GM12878 (cell line): ENCODE results near the gene BCL11A. TPM values are rescaled to one million over a fixed set of nuclear protein-coding genes. Genes with fewer than 3 reads are reported as not detected.

Experiments
- ATAC-seq: fragments of 200-7000 bp; cut with Tn5 transposase; 3 replicates; pipeline ENCODE4 v1.9.1; 2020; ENCODE audit warnings: mild to moderate bottlenecking, moderate library complexity
- BruUV-seq: library from RNA; stranded (reverse); fragments of 400-500 nt; replicated peaks from 2 replicates; lab custom pipeline; 2021; lab: Mats Ljungman, UMichigan
- CTCF ChIA-PET: fragments of 300-600 bp; sonication (Branson Sonifier 250); formaldehyde crosslinking; extraction: SDS; loops from one replicate; lab custom pipeline; 2021; ENCODE audit warnings: inconsistent platforms; lab: Yijun Ruan, JAX
- POLR2A ChIA-PET: fragments of 350-600 bp; formaldehyde crosslinking; extraction: SDS; loops from one replicate; lab custom pipeline; 2021; ENCODE audit warnings: inconsistent platforms; lab: Charles Lee
- RAD21 ChIA-PET: fragments of 300-600 bp; sonication (Branson Sonifier 250); formaldehyde crosslinking; loops from one replicate; lab custom pipeline; 2023; ENCODE audit warnings: antibody characterized with exemption; ENCODE audit not compliant: unreplicated experiment; lab: Charles Lee
- SMC1A ChIA-PET: fragments of 300-600 bp; sonication (Branson Sonifier 250); formaldehyde crosslinking; loops from one replicate; lab custom pipeline; 2023; ENCODE audit not compliant: unreplicated experiment, uncharacterized antibody; lab: Charles Lee
- DNase-seq: peaks from one replicate; pipeline ENCODE4 v3.0.0-alpha.2; 2011; ENCODE audit warnings: low read depth, low spot score
- FAIRE-seq: peaks from 3 replicates; lab custom pipeline; 2011; peaks lifted over from hg19 to GRCh38; lab: Jason Lieb, UNC
- H2AFZ ChIP-seq: 2 replicates; pipeline ENCODE4 v1.6.0; 2011; ENCODE audit warnings: low read depth, low read length, control low read depth; ENCODE audit not compliant: control insufficient read depth
- H3K27ac ChIP-seq: 2 replicates; pipeline ENCODE4 v1.5.1; 2011; ENCODE audit warnings: control low read depth; ENCODE audit not compliant: control insufficient read depth, insufficient read depth
- H3K27me3 ChIP-seq, 2 experiments: replicated peaks in 1 of 2; 2 replicates each; pipeline versions ENCODE4 v1.6.0 to v1.6.1; 2011; ENCODE audit warnings: low read length in 1 of 2; ENCODE audit not compliant: control insufficient read depth in 2 of 2, insufficient read depth in 2 of 2
- H3K36me3 ChIP-seq, 2 experiments: 2 replicates each; pipeline ENCODE4 v1.5.1; 2011; ENCODE audit warnings: low read length in 1 of 2; ENCODE audit not compliant: control insufficient read depth in 2 of 2, insufficient read depth in 2 of 2
- H3K4me1 ChIP-seq: 2 replicates; pipeline ENCODE4 v1.6.1; 2011; ENCODE audit warnings: mild to moderate bottlenecking, low read length, moderate library complexity, mixed read lengths; ENCODE audit not compliant: control insufficient read depth, insufficient read depth
- H3K4me2 ChIP-seq: 2 replicates; pipeline ENCODE4 v1.6.0; 2011; ENCODE audit warnings: control low read depth; ENCODE audit not compliant: control insufficient read depth, insufficient read depth
- H3K4me3 ChIP-seq: fragments of 200-600 bp; sonication (generic); 2 replicates; pipeline ENCODE4 v1.5.1; 2016
- H3K79me2 ChIP-seq: 2 replicates; pipeline ENCODE4 v1.6.0; 2011; ENCODE audit warnings: low read length; ENCODE audit not compliant: control insufficient read depth, insufficient read depth
- H3K9ac ChIP-seq: 2 replicates; pipeline ENCODE4 v1.8.0; 2011; ENCODE audit warnings: low read length, control low read depth, mixed read lengths; ENCODE audit not compliant: control insufficient read depth, insufficient read depth
- H3K9me3 ChIP-seq: replicated peaks from 3 replicates; pipeline ENCODE4 v1.5.1; 2011; ENCODE audit warnings: mild to moderate bottlenecking, low read length; ENCODE audit not compliant: control insufficient read depth, insufficient read depth
- H4K20me1 ChIP-seq: 2 replicates; pipeline ENCODE4 v1.6.0; 2011; ENCODE audit not compliant: control insufficient read depth, insufficient read depth
- ASH2L ChIP-seq: fragments of 300-600, 200-600 bp; sonication (generic); IDR thresholded peaks from 2 replicates; pipeline ENCODE4 v1.6.1; 2017; ENCODE audit warnings: low read depth, mild to moderate bottlenecking, borderline replicate concordance
- CBFB ChIP-seq: IDR thresholded peaks from 2 replicates; pipeline ENCODE4 v1.6.1; 2016; ENCODE audit warnings: antibody characterized with exemption, low read depth
- CREB1 ChIP-seq: IDR thresholded peaks from 2 replicates; pipeline ENCODE4 v1.6.1; 2012; ENCODE audit warnings: low read depth, mild to moderate bottlenecking, inconsistent platforms
- MYC ChIP-seq: IDR thresholded peaks from 2 replicates; pipeline ENCODE4 v1.6.1; 2011; ENCODE audit warnings: mild to moderate bottlenecking, low read length, moderate library complexity, inconsistent platforms; ENCODE audit not compliant: insufficient read depth, insufficient replicate concordance, insufficient read length, severe bottlenecking
- PAX5 ChIP-seq: IDR thresholded peaks from 2 replicates; pipeline ENCODE4 v1.6.1; 2011; ENCODE audit warnings: low read depth, low read length, borderline replicate concordance
- SRF ChIP-seq, 2 experiments: IDR thresholded peaks; 2 replicates each; pipeline ENCODE4 v1.6.1; 2011; ENCODE audit warnings: low read depth in 2 of 2, low read length in 2 of 2, mild to moderate bottlenecking in 1 of 2, moderate library complexity in 1 of 2
- TAF1 ChIP-seq: IDR thresholded peaks from 2 replicates; pipeline ENCODE4 v1.6.1; 2011; ENCODE audit warnings: mild to moderate bottlenecking, low read depth, low read length, borderline replicate concordance
- WGBS: methylation state at CpG from one replicate; pipeline ENCODE4 v1.1.6; 2016; ENCODE audit warnings: low lambda C conversion rate; ENCODE audit not compliant: insufficient replicate concordance, insufficient coverage; ENCODE audit errors: missing lambda C conversion rate; 5-methylcytosine and 5-hydroxymethylcytosine counted together
- in situ Hi-C: fragments of 300-500 bp; cut with MboI; formaldehyde crosslinking; loops from 9 replicates; pipeline ENCODE4 v1.14.3; 2018; ENCODE audit warnings: mixed read lengths
- intact Hi-C: fragments of 100-400 bp; cut with micrococcal nuclease; formaldehyde crosslinking; loops from one replicate; pipeline ENCODE4 v1.14.2; 2022; ENCODE audit not compliant: unreplicated experiment
- polyA plus RNA-seq, 11 experiments: library from polyadenylated mRNA; depleted of rRNA in 4 of 11; unstranded in 6 of 11; stranded (reverse) in 5 of 11; fragments of >200 nt; fragmentation: Nextera tagmentation in 4 of 11; fragmentation: Illumina TruSeq in 1 of 11; extraction: Ambion mirVana in 4 of 11; extraction: Trizol in 1 of 11; gene quantifications; 1 replicate in 1 of 11; 2 replicates in 10 of 11; pipeline versions ENCODE4 v1.2.1 to v1.2.3, GENCODE V29; 2011 to 2016; ENCODE audit warnings: inconsistent platforms in 2 of 11, missing spikeins in 2 of 11, low read depth in 1 of 11
- total RNA-seq, 4 experiments: library from RNA; depleted of rRNA in 3 of 4; stranded (reverse); fragments of >200 nt in 3 of 4; fragmentation: Illumina TruSeq in 1 of 4; extraction: Trizol in 1 of 4; gene quantifications; 2 replicates each; pipeline versions ENCODE4 v1.2.1 to v1.2.3, GENCODE V29; 2013 to 2021
- TF ChIP-seq, protein P1 (sequence below): fragments of 450-650 bp; IDR thresholded peaks from 2 replicates; pipeline ENCODE4 v1.6.1; 2017; ENCODE audit warnings: mild to moderate bottlenecking, low read depth, inconsistent platforms; ENCODE audit not compliant: poor library complexity, severe bottlenecking
- TF ChIP-seq, protein P2 (sequence below): fragments of 450-650 bp; IDR thresholded peaks from 2 replicates; pipeline ENCODE4 v1.6.1; 2017; ENCODE audit warnings: mild to moderate bottlenecking, moderate library complexity
- TF ChIP-seq, protein P3 (sequence below): IDR thresholded peaks from 2 replicates; pipeline ENCODE4 v1.6.1; 2012; ENCODE audit warnings: low read depth, low read length, improper control_type of control experiment
- TF ChIP-seq, protein P4 (sequence below): fragments of 450-650 bp; formaldehyde crosslinking; IDR thresholded peaks from 2 replicates; pipeline ENCODE4 v1.4.0; 2022; ENCODE audit warnings: mild to moderate bottlenecking, moderate library complexity
- TF ChIP-seq, protein P5 (sequence below): IDR thresholded peaks from 2 replicates; pipeline ENCODE4 v1.6.1; 2011; ENCODE audit warnings: low read depth, mild to moderate bottlenecking, low read length, moderate library complexity, borderline replicate concordance; ENCODE audit errors: extremely low read depth

Gene BCL11A
- total and polyA plus RNA-seq, 10 of the 15 experiments (the other 5 are each of a cell fraction or from before 2014, with no cell fraction given), result 7.5 to 26.6 (median 11.1) TPM; not detected in 1

DNA sequence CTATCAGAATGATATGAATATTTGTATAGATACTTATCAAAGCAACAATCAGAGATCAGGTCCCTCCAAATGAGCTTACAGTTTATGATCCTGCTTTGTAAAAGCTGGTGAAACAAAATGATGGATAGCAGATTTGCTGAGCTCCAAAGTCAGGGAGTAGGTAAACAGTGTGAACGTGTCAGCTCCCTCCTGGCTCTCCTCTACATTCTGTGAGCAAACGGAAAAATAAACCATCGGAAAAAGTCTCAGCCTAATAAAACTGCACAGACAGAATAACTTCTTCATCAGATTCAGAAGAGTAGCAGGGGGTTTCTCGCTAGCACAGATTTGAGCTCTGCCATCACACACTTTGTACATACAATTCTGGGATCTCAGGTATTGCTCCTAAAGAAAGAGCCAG, 51.3 kb downstream of the BCL11A start:
- H3K27me3 ChIP-seq, result no peaks in the 10 kb centered on the region
- no peak for TF ChIP-seq CBFB
- TF ChIP-seq TAF1, result no peak
- TF ChIP-seq PAX5, result no peak
- TF ChIP-seq, protein P1, sequence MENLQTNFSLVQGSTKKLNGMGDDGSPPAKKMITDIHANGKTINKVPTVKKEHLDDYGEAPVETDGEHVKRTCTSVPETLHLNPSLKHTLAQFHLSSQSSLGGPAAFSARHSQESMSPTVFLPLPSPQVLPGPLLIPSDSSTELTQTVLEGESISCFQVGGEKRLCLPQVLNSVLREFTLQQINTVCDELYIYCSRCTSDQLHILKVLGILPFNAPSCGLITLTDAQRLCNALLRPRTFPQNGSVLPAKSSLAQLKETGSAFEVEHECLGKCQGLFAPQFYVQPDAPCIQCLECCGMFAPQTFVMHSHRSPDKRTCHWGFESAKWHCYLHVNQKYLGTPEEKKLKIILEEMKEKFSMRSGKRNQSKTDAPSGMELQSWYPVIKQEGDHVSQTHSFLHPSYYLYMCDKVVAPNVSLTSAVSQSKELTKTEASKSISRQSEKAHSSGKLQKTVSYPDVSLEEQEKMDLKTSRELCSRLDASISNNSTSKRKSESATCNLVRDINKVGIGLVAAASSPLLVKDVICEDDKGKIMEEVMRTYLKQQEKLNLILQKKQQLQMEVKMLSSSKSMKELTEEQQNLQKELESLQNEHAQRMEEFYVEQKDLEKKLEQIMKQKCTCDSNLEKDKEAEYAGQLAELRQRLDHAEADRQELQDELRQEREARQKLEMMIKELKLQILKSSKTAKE, result no peak
- TF ChIP-seq, protein P2, sequence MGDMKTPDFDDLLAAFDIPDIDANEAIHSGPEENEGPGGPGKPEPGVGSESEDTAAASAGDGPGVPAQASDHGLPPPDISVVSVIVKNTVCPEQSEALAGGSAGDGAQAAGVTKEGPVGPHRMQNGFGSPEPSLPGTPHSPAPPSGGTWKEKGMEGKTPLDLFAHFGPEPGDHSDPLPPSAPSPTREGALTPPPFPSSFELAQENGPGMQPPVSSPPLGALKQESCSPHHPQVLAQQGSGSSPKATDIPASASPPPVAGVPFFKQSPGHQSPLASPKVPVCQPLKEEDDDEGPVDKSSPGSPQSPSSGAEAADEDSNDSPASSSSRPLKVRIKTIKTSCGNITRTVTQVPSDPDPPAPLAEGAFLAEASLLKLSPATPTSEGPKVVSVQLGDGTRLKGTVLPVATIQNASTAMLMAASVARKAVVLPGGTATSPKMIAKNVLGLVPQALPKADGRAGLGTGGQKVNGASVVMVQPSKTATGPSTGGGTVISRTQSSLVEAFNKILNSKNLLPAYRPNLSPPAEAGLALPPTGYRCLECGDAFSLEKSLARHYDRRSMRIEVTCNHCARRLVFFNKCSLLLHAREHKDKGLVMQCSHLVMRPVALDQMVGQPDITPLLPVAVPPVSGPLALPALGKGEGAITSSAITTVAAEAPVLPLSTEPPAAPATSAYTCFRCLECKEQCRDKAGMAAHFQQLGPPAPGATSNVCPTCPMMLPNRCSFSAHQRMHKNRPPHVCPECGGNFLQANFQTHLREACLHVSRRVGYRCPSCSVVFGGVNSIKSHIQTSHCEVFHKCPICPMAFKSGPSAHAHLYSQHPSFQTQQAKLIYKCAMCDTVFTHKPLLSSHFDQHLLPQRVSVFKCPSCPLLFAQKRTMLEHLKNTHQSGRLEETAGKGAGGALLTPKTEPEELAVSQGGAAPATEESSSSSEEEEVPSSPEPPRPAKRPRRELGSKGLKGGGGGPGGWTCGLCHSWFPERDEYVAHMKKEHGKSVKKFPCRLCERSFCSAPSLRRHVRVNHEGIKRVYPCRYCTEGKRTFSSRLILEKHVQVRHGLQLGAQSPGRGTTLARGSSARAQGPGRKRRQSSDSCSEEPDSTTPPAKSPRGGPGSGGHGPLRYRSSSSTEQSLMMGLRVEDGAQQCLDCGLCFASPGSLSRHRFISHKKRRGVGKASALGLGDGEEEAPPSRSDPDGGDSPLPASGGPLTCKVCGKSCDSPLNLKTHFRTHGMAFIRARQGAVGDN, result no peak
- no peak for TF ChIP-seq ASH2L
- TF ChIP-seq, protein P3, sequence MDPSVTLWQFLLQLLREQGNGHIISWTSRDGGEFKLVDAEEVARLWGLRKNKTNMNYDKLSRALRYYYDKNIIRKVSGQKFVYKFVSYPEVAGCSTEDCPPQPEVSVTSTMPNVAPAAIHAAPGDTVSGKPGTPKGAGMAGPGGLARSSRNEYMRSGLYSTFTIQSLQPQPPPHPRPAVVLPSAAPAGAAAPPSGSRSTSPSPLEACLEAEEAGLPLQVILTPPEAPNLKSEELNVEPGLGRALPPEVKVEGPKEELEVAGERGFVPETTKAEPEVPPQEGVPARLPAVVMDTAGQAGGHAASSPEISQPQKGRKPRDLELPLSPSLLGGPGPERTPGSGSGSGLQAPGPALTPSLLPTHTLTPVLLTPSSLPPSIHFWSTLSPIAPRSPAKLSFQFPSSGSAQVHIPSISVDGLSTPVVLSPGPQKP, result no peak
- no peak for TF ChIP-seq SRF (IDR thresholded peaks at IDR 0.05; ENCODE audit: low read depth in 2 of 2, low read length in 2 of 2)
- TF ChIP-seq, protein P4, sequence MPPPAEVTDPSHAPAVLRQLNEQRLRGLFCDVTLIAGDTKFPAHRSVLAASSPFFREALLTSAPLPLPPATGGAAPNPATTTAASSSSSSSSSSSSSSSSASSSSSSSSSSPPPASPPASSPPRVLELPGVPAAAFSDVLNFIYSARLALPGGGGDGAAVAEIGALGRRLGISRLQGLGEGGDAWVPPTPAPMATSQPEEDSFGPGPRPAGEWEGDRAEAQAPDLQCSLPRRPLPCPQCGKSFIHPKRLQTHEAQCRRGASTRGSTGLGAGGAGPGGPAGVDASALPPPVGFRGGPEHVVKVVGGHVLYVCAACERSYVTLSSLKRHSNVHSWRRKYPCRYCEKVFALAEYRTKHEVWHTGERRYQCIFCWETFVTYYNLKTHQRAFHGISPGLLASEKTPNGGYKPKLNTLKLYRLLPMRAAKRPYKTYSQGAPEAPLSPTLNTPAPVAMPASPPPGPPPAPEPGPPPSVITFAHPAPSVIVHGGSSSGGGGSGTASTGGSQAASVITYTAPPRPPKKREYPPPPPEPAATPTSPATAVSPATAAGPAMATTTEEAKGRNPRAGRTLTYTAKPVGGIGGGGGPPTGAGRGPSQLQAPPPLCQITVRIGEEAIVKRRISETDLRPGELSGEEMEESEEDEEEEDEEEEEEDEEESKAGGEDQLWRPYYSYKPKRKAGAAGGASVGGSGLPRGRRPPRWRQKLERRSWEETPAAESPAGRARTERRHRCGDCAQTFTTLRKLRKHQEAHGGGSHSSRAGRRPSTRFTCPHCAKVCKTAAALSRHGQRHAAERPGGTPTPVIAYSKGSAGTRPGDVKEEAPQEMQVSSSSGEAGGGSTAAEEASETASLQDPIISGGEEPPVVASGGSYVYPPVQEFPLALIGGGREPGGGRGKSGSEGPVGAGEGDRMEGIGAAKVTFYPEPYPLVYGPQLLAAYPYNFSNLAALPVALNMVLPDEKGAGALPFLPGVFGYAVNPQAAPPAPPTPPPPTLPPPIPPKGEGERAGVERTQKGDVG (CRISPR knock-in tag), result no peak
- TF ChIP-seq MYC, result no peak
- TF ChIP-seq CREB1, result no peak
- TF ChIP-seq, protein P5, sequence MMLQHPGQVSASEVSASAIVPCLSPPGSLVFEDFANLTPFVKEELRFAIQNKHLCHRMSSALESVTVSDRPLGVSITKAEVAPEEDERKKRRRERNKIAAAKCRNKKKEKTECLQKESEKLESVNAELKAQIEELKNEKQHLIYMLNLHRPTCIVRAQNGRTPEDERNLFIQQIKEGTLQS, result no peak
- TF ChIP-seq, all 136 proteins: peak for 0
- Histone ChIP-seq H3K9me3 (no peaks in the 10 kb centered on the region), H3K36me3 (peaks cover 0 to 11% of the 10 kb centered on the region in 2 experiments; a peak in 1 of 4 replicates), H2AFZ (no peak overlapping the region), H3K4me3 (no peak overlapping the region), H3K27ac (no peak overlapping the region), H3K4me2 (no peak overlapping the region), H3K79me2 (peaks cover 49% of the 10 kb centered on the region), H4K20me1 (no peaks in the 10 kb centered on the region), H3K9ac (no peak overlapping the region), H3K4me1 (peaks cover 38% of the 10 kb centered on the region)
- no peak for ATAC-seq
- ChIA-PET CTCF (interaction anchor here (0.9 kb wide), 1 partner anchor 127 kb away, joined by 4 read pairs; no protein-coding TSS in a partner anchor), POLR2A (no interaction called here), SMC1A (interaction anchor here (0.6 to 1.8 kb wide), 3 partner anchors 9 to 158 kb away, joined by 3 to 5 read pairs (median 3); no protein-coding TSS in a partner anchor), RAD21 (no interaction called here)
- FAIRE-seq, result no peak
- no TSS peak for BruUV-seq
- in situ Hi-C loops, result no loop called here
- DNase-seq, result no peak
- 84% methylated on average over 4 of the region's 4 CpGs for WGBS
- intact Hi-C loops, result no loop called here
